B cell (primary cell): ENCODE data around the gene RAB25.

Experiments
- EZH2 ChIP-seq: IDR thresholded peaks from 2 replicates; pipeline ENCODE4 v1.6.1; 2012; ENCODE audit warnings: borderline replicate concordance, low read depth, mild to moderate bottlenecking, moderate library complexity, low read length; ENCODE audit not compliant: insufficient read depth, poor library complexity, severe bottlenecking
- TF ChIP-seq, protein P1 (sequence below): fragments of 200-600 bp; IDR thresholded peaks from one replicate; pipeline ENCODE4 v1.8.0; 2022; ENCODE audit warnings: antibody characterized with exemption, mild to moderate bottlenecking

GRCh38 chr1:156083800-156084790, 23.1 kb downstream of the RAB25 start:
- TF ChIP-seq, protein P1, sequence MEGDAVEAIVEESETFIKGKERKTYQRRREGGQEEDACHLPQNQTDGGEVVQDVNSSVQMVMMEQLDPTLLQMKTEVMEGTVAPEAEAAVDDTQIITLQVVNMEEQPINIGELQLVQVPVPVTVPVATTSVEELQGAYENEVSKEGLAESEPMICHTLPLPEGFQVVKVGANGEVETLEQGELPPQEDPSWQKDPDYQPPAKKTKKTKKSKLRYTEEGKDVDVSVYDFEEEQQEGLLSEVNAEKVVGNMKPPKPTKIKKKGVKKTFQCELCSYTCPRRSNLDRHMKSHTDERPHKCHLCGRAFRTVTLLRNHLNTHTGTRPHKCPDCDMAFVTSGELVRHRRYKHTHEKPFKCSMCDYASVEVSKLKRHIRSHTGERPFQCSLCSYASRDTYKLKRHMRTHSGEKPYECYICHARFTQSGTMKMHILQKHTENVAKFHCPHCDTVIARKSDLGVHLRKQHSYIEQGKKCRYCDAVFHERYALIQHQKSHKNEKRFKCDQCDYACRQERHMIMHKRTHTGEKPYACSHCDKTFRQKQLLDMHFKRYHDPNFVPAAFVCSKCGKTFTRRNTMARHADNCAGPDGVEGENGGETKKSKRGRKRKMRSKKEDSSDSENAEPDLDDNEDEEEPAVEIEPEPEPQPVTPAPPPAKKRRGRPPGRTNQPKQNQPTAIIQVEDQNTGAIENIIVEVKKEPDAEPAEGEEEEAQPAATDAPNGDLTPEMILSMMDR, result no peak
- TF ChIP-seq EZH2, result no peak
